ENCODE results near the gene PHACTR1.

DNA sequence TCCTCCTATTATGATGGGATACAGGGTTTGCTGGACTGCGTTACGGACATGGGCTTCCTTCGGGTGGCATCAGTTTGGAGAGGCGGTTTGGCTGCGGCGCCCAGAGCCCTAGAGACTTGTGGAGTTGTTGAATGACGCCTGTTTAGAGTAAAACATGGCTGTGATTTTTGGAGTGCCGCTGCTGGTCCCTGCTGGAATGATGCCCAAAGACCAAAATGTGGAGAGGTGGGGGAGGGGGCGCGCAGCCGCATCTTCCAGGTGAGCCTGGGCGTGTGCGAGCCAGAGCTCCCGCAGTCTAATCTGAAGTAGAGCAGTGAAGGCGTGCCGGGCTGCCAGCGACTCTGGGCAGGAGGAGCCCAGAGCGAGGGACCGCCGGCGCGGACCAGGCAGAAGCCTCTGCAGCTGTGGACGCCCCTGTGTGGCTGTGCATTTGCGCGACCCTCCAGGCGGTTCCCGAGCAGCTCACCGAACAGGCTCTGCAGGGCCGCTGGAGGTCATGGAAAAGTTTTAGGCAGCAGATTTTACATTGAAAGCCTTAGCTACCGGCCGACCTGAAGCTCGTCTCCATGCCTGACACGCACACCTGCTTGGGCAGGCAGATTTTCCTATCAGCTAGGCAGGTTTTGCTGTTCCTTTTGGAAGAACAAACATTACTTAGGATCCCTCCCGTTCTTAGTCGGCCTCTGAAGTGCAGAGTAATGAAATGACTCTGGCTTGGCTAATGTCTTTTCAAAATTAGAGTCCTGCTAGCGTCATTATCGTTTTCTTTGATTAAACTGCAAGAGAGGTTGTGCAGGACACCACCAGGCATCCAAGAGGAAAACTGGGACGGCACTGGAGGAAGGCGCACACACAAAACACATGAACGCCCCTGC lies 298.2 kb downstream of the PHACTR1 start:
- TF ChIP-seq, protein P1, sequence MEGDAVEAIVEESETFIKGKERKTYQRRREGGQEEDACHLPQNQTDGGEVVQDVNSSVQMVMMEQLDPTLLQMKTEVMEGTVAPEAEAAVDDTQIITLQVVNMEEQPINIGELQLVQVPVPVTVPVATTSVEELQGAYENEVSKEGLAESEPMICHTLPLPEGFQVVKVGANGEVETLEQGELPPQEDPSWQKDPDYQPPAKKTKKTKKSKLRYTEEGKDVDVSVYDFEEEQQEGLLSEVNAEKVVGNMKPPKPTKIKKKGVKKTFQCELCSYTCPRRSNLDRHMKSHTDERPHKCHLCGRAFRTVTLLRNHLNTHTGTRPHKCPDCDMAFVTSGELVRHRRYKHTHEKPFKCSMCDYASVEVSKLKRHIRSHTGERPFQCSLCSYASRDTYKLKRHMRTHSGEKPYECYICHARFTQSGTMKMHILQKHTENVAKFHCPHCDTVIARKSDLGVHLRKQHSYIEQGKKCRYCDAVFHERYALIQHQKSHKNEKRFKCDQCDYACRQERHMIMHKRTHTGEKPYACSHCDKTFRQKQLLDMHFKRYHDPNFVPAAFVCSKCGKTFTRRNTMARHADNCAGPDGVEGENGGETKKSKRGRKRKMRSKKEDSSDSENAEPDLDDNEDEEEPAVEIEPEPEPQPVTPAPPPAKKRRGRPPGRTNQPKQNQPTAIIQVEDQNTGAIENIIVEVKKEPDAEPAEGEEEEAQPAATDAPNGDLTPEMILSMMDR (IDR thresholded peaks at IDR 0.05), result no peak
- TF ChIP-seq, protein P2, sequence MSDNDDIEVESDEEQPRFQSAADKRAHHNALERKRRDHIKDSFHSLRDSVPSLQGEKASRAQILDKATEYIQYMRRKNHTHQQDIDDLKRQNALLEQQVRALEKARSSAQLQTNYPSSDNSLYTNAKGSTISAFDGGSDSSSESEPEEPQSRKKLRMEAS (CRISPR knock-in tag; IDR thresholded peaks at IDR 0.05), result no peak
- TF ChIP-seq, protein P3, sequence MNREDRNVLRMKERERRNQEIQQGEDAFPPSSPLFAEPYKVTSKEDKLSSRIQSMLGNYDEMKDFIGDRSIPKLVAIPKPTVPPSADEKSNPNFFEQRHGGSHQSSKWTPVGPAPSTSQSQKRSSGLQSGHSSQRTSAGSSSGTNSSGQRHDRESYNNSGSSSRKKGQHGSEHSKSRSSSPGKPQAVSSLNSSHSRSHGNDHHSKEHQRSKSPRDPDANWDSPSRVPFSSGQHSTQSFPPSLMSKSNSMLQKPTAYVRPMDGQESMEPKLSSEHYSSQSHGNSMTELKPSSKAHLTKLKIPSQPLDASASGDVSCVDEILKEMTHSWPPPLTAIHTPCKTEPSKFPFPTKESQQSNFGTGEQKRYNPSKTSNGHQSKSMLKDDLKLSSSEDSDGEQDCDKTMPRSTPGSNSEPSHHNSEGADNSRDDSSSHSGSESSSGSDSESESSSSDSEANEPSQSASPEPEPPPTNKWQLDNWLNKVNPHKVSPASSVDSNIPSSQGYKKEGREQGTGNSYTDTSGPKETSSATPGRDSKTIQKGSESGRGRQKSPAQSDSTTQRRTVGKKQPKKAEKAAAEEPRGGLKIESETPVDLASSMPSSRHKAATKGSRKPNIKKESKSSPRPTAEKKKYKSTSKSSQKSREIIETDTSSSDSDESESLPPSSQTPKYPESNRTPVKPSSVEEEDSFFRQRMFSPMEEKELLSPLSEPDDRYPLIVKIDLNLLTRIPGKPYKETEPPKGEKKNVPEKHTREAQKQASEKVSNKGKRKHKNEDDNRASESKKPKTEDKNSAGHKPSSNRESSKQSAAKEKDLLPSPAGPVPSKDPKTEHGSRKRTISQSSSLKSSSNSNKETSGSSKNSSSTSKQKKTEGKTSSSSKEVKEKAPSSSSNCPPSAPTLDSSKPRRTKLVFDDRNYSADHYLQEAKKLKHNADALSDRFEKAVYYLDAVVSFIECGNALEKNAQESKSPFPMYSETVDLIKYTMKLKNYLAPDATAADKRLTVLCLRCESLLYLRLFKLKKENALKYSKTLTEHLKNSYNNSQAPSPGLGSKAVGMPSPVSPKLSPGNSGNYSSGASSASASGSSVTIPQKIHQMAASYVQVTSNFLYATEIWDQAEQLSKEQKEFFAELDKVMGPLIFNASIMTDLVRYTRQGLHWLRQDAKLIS (CRISPR knock-in tag; IDR thresholded peaks at IDR 0.05; ENCODE audit: borderline replicate concordance), result no peak
- no peak for TF ChIP-seq IRF2 (CRISPR knock-in tag; IDR thresholded peaks at IDR 0.05; ENCODE audit: borderline replicate concordance, low read depth)
- no peak for TF ChIP-seq SMAD4 (CRISPR knock-in tag; IDR thresholded peaks at IDR 0.05)
- no peak for TF ChIP-seq GABPB1 (CRISPR knock-in tag; IDR thresholded peaks at IDR 0.05)
- no peak for TF ChIP-seq CREM (CRISPR knock-in tag; IDR thresholded peaks at IDR 0.05)

All from WTC11 (cell line).